Fibroblast of lung (primary cell): Measurements from ENCODE around the gene GRK5.

ENCODE experiments used
- CTCF ChIP-seq, 2 donors: IDR thresholded peaks in 1 of 2; conservative IDR thresholded peaks in 1 of 2; 1 replicate in 1 of 2; 2 replicates in 1 of 2; pipeline ENCODE4 v1.5.1; 2011 to 2012; ENCODE audit warnings: low read length in 2 of 2, control low read depth in 1 of 2, inconsistent platforms in 1 of 2, low read depth in 1 of 2, mild to moderate bottlenecking in 1 of 2
- EZH2 ChIP-seq: IDR thresholded peaks from 2 replicates; pipeline ENCODE4 v1.5.1; 2012; ENCODE audit warnings: low read length, control low read depth, mild to moderate bottlenecking; ENCODE audit errors: missing control alignments

- TF ChIP-seq CTCF (conservative IDR thresholded peaks at IDR 0.05 in 1 of 2, IDR thresholded peaks at IDR 0.05 in 1 of 2; ENCODE audit: low read depth in 1 of 2, low read length in 2 of 2) (no peak), EZH2 (no peak)
Measured at GRCh38 chr10:119251315-119251708, 43.9 kb downstream of the GRK5 start.
